Left forelimb (tissue), 1 donor: ENCODE measurements around the gene KICS2.
"Not testable (repeated sequence)": the region's sequence is repeated elsewhere in the genome, so short reads cannot be mapped to it uniquely, and the experiment has no call there.

Source experiments
- DNase-seq: peaks from one replicate; pipeline ENCODE4 v3.0.0-alpha.2; 2018; ENCODE audit warnings: low spot score

The KICS2 gene

DNA sequence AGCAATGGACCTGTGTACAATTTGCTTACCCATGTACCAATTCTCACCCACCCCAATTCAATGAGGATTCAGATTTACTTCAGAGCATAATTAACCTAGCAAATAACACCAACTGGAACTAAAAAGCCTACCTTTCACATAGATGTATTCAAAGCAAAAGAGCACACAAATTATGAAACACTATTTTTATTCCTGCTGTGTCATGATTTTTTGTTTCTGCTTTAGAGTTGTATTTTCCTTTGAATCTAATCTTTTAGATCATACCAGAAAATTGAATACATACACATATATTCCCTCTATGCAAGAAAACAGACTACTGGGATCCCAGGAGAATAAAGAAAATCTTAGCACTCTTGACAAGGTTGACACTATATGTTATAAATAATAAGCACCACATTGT is 5.9 kb downstream of the KICS2 start:
- no peak for DNase-seq

DNA sequence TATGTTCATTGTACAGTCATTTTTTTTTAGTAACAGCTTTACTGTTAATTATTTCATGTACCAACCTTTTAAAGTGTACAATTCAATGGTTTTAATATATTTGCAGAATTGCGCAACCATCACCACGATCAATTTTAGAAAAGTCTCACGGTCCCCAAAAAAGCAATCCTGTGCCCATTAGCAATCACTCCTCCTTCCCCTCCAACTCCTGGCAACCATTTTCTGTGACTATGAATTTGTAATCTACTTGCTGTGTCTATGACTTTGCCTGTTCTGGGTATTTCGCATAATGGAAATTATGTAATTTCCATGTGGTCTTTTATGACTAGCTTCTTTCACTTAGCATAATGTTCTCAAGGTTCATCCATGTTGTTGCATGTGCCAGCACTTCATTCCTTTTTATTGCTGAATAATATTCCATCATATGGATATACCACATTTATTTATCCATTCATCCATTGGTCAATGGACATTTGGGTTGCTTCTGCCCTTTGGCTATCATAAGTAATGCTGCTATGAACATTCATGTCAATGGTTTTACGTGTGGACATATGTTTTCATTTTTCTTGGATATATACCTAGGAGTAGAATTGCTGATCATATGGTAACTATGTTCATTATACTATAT is 9.9 kb downstream of the KICS2 start:
- no peak for DNase-seq

- no peak for DNase-seq
Observed at GRCh38 chr12:64207453-64207852, 14.6 kb downstream of the KICS2 start.

GRCh38 chr12:64205542-64205941 is 16.6 kb downstream of the KICS2 start:
- DNase-seq, result no peak

DNA sequence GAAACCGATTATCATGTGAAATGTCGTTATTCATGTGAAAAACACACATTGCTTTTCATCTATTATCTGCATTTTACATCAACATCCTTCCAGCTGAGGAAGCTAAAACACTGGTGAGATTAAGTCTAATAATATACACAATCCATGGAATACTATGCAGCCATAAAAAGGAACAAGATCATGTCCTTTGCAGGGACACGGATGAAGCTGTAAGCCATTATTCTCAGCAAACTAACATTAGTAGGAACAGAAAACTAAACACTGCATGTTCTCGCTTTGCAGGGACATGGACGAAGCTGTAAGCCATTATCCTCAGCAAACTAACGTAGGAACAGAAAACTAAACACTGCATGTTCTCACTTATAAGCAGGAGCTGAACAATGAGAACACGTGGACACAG is 18.3 kb downstream of the KICS2 start:
- DNase-seq, result no peak

DNA sequence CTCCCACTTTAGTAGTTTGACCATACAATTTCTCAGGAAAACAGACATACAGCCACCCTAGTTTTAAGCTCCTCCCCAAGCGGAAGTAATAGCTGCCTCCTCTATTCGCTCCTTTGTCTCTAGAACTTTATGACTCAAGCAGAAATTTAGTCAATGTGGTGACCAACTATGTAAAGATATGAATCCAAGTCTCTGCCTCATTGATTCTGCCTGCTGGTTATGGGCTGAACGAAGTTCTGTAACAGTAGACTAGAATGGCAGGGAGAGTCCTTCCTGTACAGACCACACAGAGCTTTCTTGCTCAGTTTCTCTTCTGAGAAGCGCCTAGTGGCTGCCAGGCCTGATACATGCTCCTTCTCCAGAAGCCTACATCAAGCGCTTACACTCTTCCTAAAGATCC is 19.1 kb downstream of the KICS2 start:
- no peak for DNase-seq

- DNase-seq, result not testable (repeated sequence)
Observed at GRCh38 chr12:64195841-64196240, 26.3 kb downstream of the KICS2 start.

DNA sequence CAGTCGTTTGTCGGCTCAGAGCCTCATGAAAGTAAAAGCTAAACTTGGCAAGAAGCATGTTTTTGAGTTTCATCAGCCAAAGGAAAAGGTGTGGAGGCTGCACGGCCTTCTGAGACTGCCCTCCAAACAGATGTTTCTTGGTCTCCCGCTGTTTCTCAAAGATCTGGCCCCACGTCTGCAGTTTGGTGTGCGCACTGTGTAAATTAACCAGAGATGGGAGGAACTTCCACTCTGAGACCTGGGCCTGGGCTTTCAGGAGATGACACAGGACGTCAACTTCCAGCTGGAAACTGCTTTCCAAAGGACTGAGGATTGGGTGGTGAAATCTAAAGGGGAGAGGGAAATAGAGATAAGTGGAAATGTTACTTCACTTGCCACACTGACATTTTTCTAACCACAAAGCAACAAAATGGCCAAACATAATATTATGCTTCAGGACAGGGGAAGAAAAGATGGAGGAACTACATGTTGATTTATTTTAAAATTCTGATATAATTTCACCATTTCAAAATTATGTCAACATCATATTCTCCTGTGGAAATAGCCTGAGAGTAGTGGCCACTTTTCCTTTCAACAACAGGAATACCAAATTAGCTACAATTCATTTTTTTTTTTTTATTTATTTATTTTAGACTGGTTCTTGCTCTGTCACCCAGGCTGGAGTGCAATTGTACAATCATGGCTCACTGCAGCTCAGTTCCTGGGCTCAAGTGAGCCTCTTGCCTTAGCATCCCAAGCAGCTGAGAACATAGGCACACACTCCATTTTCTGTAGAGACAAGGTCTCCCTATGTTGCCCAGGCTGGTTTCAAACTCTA is 27.6 kb downstream of the KICS2 start:
- no peak for DNase-seq

DNA sequence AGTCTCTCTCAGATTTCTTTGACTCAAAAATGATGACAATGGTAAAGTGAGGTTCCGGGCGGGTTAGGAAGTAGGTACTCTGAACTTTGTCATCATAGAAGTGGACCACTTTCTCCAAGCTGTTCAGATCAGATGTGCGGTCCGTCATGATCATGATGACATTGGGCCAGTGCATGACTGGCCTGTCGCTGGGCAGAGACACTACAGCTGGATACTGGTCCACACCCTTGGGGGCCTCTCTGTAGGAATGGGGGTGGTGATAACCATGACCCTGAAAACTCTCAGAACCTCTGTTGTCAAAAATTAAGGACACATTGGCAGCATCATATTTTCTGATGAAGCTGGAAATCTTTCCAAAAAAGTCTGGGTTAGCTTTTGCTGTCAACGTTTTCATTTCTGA is 28.2 kb downstream of the KICS2 start:
- no peak for DNase-seq

DNA sequence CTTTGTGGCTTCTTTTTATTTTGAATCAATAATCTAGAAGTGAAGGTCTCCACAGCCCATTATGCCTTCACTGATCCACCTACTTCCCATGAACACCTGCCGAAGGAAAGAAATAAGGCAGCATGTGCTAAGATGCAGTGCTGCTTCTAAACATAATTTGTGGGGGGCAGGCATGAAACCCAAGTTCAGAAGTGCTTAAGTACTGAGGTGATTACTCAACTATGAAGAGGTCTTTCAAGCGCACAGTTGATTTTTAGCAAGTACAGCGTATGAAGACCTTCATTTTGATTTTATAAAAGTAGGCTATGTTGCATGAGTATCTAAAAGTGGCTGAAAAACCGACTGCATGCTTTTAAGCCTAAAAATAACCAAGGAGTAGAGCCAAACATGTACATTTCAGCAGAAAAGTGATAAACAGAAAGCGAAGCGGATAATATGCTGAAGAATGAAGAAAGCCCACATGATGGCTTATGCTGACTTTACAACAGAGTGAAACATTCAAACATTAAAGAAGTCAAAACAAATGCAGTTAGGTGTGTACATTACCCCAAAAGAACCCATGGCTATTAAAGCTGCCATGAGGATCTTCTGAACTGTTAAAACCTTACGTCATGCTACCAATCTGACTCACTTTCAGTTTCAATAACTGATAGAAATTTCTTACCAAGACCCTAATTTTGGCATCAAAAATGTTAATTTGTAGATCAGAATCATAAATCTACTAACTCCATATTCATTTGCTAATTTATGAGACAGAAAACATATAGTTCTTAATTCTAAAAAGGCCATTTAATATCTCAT is 29.3 kb downstream of the KICS2 start:
- DNase-seq, result no peak

DNA sequence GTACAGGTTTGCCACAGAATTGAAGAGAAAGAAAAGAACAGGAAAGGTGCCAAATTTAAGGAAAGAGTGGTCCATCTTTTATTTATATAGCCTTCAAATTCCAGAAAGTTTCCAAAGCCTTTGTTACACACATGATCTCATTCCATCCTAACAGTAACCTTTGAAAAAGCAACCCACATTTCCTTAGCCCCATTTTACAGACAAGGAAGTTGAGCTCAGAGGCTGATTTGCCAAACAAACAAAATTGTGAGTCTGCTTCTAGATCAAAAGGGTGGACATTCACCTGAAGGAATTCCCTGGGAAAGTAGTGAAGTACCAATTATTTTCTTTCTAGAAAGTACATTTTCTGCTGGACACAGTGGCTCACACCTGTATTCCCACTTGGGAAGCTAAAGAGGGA is 32.0 kb downstream of the KICS2 start:
- DNase-seq, result no peak

- DNase-seq, result no peak
Observed at GRCh38 chr12:64189530-64189929, 32.6 kb downstream of the KICS2 start.

GRCh38 chr12:64187794-64188193 is 34.3 kb downstream of the KICS2 start:
- no peak for DNase-seq

DNA sequence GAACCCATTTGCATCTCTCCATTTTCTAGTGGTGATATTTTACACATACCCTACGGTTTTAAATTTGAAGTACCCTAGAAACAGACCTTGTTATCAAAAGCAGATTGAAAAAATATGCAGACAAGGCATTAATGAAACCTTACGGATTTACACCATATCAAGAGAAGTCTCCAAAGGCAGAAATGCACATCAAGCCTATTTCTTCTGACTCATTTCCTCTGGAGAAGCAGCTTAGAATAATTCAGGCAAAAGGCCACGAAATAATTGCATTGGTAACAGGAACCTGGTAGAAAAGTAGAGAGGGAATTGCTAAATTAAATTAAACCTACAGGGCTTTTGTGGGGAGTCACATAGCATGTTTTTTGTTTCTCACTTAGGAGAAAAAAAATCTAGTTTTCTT is 34.7 kb downstream of the KICS2 start:
- no peak for DNase-seq

DNA sequence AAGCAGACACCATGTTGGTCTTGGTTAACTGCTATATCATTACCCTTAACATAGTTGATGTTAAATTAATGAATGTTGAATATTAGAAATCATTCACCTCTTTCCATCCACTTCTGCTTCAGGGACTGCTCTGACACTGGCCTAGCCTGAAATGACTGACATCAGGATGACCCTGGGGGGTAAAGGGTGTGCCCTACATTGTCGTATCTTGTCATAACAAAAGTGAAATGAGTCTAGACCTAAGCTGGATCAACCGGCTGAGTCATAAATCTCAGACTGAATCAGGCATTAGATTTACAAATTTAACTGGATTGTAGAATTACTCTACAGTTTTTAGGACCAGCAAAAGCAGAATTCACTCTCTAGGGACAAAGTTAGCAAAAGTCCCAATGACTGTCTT is 35.3 kb downstream of the KICS2 start:
- DNase-seq, result no peak

- DNase-seq, result no peak
Observed at GRCh38 chr12:64184216-64184615, 37.9 kb downstream of the KICS2 start.

- DNase-seq, result no peak
Observed at GRCh38 chr12:64181430-64182291, 40.4 kb downstream of the KICS2 start.

- DNase-seq, result no peak
Observed at GRCh38 chr12:64180951-64181350, 41.1 kb downstream of the KICS2 start.

- DNase-seq, result no peak
Observed at GRCh38 chr12:64178122-64178521, 44.0 kb downstream of the KICS2 start.

DNA sequence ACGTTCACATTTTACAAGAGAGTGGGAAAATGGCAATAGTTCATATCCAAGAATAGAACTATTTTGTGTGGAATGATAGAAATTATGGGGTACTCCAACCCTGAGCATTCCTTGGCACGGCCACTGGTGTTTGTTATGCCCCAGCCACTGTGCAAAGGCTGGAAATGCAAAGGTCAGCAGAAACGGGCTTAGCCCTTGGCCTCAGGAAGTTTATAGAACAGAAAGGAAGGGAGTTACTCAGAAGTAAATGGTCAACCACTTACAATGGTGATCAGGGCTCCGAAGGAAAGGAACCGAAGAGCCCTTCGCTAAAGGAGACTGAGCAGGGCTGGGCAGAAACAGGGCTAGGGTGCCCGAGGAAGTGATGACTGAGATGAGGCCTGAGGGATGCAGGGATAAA is 45.1 kb downstream of the KICS2 start:
- no peak for DNase-seq

DNA sequence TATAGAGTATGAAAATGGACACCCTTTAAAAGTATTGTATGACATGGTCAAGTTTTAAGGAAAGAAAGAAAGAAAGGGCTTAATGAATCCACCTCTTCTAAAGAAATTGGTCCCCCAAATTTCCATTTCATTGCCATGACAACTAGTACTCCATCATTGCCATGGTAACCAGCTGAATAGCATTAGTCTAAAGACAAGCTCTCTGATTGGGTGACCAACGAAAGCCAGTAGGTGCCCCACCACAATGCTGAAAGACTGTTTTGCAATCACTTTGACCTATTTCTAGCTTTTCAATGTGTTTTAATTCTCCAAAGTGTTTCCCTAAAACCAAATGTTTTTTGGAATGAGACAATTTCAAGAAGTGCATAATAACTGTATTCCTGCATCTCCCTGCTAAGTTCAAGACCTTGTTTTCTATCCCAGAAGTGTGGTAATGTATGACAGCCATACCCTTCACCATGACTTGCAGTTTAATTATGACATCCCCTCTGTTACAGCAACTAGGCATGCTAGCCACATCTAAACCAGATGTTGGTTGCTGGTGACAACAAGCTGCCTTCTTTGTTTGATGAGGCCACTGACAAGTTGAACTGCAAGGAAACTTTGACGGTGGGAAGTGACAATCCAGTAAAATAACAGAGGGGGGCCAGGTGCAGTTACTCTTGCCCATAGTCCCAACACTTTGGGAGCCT is 46.7 kb downstream of the KICS2 start:
- DNase-seq, result no peak
